ENCODE measurements around the gene ATAD1. TPM values are rescaled to one million over a fixed set of nuclear protein-coding genes. Genes with fewer than 3 reads are reported as not detected.

Gene ATAD1
- total and polyA plus RNA-seq, 2 donors (not counting 1 experiment from before 2014, with no cell fraction given) = 34.7 to 49.0 TPM

DNA sequence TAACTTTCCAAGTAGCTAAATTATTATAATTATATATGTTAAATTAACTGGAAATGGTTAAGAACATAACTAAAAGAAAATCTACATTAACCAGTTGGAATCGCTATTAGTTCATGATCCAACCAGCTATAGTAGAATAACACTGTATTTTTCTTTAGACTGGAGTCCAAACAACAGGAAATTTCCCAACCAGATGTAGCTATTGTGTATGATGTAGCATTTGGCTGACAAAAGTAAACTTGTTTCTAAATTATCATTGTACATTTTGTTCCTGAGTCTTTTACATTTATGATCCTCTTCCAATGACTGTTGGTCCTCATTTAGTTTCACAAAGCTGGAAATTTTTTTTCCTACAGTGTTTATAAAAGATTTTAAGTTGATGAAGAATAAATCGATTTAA, 96.2 kb downstream of the ATAD1 start:
- TF ChIP-seq, protein P1, sequence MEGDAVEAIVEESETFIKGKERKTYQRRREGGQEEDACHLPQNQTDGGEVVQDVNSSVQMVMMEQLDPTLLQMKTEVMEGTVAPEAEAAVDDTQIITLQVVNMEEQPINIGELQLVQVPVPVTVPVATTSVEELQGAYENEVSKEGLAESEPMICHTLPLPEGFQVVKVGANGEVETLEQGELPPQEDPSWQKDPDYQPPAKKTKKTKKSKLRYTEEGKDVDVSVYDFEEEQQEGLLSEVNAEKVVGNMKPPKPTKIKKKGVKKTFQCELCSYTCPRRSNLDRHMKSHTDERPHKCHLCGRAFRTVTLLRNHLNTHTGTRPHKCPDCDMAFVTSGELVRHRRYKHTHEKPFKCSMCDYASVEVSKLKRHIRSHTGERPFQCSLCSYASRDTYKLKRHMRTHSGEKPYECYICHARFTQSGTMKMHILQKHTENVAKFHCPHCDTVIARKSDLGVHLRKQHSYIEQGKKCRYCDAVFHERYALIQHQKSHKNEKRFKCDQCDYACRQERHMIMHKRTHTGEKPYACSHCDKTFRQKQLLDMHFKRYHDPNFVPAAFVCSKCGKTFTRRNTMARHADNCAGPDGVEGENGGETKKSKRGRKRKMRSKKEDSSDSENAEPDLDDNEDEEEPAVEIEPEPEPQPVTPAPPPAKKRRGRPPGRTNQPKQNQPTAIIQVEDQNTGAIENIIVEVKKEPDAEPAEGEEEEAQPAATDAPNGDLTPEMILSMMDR (conservative IDR thresholded peaks at IDR 0.05 in 1 of 2, IDR thresholded peaks at IDR 0.05 in 1 of 2; ENCODE audit: low read depth in 1 of 2, low read length in 2 of 2) = no peak
- TF ChIP-seq EZH2 (IDR thresholded peaks at IDR 0.05; ENCODE audit: low read length, missing control alignments) = no peak
- Histone ChIP-seq H2AFZ (ENCODE audit: low read length) (no peak overlapping the region), H3K36me3 (ENCODE audit: control insufficient read depth, insufficient read depth, low read length) (peaks cover 3% of the 10 kb centered on the region), H4K20me1 (ENCODE audit: control insufficient read depth, extremely low read depth, insufficient read depth, low read length) (no peaks in the 10 kb centered on the region), H3K79me2 (ENCODE audit: control insufficient read depth, insufficient read depth, low read length) (no peaks in the 10 kb centered on the region), H3K4me2 (ENCODE audit: extremely low read depth, insufficient read depth, low read length) (no peak overlapping the region), H3K4me1 (ENCODE audit: control insufficient read depth, extremely low read depth, insufficient read depth, low read length) (no peaks in the 10 kb centered on the region), H3K27ac (ENCODE audit: insufficient read depth, low read length) (no peak overlapping the region), H3K9me3 (ENCODE audit: control insufficient read depth, insufficient read depth, low read depth, low read length) (no peaks in the 10 kb centered on the region), H3K9ac (ENCODE audit: insufficient read depth, low read length) (no peak overlapping the region), H3K27me3 (ENCODE audit: control insufficient read depth, insufficient read depth, low read length) (no peaks in the 10 kb centered on the region), H3K4me3 (replicated peaks in 1 of 4; ENCODE audit: control extremely low read depth in 1 of 4, insufficient read depth in 1 of 4, low read depth in 3 of 4, low read length in 4 of 4) (no peak overlapping the region)
- DNase-seq (ENCODE audit: low read depth in 2 of 2) = peak in 1 of 2 donors; percentile 16

DNA sequence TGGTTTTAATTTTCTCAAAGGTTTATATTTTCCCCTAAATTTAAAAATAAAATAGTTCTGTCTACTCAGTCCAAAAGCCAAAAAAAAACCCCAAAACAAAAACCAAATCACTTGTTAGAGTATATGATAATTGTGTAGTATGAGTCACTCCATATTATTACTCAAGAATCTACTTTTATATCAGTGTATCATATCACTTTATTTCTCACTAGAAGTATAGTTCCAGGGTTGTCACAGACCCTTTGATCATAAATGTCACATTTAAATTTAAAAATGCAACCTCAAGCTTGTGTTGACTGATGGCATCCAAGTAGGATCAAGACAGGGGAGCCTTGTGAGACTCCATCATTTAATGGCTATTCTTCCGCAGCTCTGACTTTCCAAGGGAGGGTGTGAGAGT, 97.4 kb downstream of the ATAD1 start:
- no peaks in the 10 kb centered on the region for H3K9me3 ChIP-seq (ENCODE audit: control insufficient read depth, insufficient read depth, low read depth, low read length)
- no peaks in the 10 kb centered on the region for H3K27me3 ChIP-seq (ENCODE audit: control insufficient read depth, insufficient read depth, low read length)
- DNase-seq (ENCODE audit: low read depth in 2 of 2) = no peak
- H3K4me3 ChIP-seq (replicated peaks in 1 of 4; ENCODE audit: control extremely low read depth in 1 of 4, insufficient read depth in 1 of 4, low read depth in 3 of 4, low read length in 4 of 4) = no peak overlapping the region
- H4K20me1 ChIP-seq (ENCODE audit: control insufficient read depth, extremely low read depth, insufficient read depth, low read length) = no peaks in the 10 kb centered on the region
- H3K36me3 ChIP-seq (ENCODE audit: control insufficient read depth, insufficient read depth, low read length) = peaks cover 4% of the 10 kb centered on the region
- TF ChIP-seq, protein P1 (conservative IDR thresholded peaks at IDR 0.05 in 1 of 2, IDR thresholded peaks at IDR 0.05 in 1 of 2; ENCODE audit: low read depth in 1 of 2, low read length in 2 of 2) = no peak
- no peak for TF ChIP-seq EZH2 (IDR thresholded peaks at IDR 0.05; ENCODE audit: low read length, missing control alignments)
- H3K4me2 ChIP-seq (ENCODE audit: extremely low read depth, insufficient read depth, low read length) = no peak overlapping the region
- no peaks in the 10 kb centered on the region for H3K79me2 ChIP-seq (ENCODE audit: control insufficient read depth, insufficient read depth, low read length)
- H3K9ac ChIP-seq (ENCODE audit: insufficient read depth, low read length) = no peak overlapping the region
- H3K27ac ChIP-seq (ENCODE audit: insufficient read depth, low read length) = no peak overlapping the region
- H2AFZ ChIP-seq (ENCODE audit: low read length) = no peak overlapping the region
- no peaks in the 10 kb centered on the region for H3K4me1 ChIP-seq (ENCODE audit: control insufficient read depth, extremely low read depth, insufficient read depth, low read length)

DNA sequence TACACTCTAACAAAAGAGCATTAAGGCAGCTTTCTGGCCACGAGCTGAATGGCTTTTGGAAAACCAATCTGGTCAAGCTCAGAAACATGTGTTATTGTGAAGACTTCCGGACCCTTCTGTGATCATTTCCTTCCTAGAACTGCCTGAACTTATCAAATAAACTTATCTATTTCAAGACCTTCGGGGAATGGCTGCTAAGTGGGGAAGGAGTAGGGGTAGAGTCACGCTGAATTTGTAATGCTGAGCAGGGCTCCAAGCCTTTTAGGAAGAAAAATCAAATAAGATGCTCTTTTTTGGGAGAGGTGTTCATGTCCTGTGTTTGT, 101.7 kb downstream of the ATAD1 start:
- no peaks in the 10 kb centered on the region for H3K4me1 ChIP-seq (ENCODE audit: control insufficient read depth, extremely low read depth, insufficient read depth, low read length)
- no peaks in the 10 kb centered on the region for H3K27me3 ChIP-seq (ENCODE audit: control insufficient read depth, insufficient read depth, low read length)
- H4K20me1 ChIP-seq (ENCODE audit: control insufficient read depth, extremely low read depth, insufficient read depth, low read length) = no peaks in the 10 kb centered on the region
- H3K9ac ChIP-seq (ENCODE audit: insufficient read depth, low read length) = no peak overlapping the region
- TF ChIP-seq, protein P1 (conservative IDR thresholded peaks at IDR 0.05 in 1 of 2, IDR thresholded peaks at IDR 0.05 in 1 of 2; ENCODE audit: low read depth in 1 of 2, low read length in 2 of 2) = no peak
- no peak for TF ChIP-seq EZH2 (IDR thresholded peaks at IDR 0.05; ENCODE audit: low read length, missing control alignments)
- H3K79me2 ChIP-seq (ENCODE audit: control insufficient read depth, insufficient read depth, low read length) = no peaks in the 10 kb centered on the region
- H3K9me3 ChIP-seq (ENCODE audit: control insufficient read depth, insufficient read depth, low read depth, low read length) = no peaks in the 10 kb centered on the region
- no peak overlapping the region for H3K27ac ChIP-seq (ENCODE audit: insufficient read depth, low read length)
- H3K4me2 ChIP-seq (ENCODE audit: extremely low read depth, insufficient read depth, low read length) = no peak overlapping the region
- no peak overlapping the region for H2AFZ ChIP-seq (ENCODE audit: low read length)
- H3K36me3 ChIP-seq (ENCODE audit: control insufficient read depth, insufficient read depth, low read length) = peaks cover 4% of the 10 kb centered on the region
- no peak for DNase-seq (ENCODE audit: low read depth in 2 of 2)
- H3K4me3 ChIP-seq (replicated peaks in 1 of 4; ENCODE audit: control extremely low read depth in 1 of 4, insufficient read depth in 1 of 4, low read depth in 3 of 4, low read length in 4 of 4) = no peak overlapping the region

Measured in fibroblast of lung (primary cell).